Ovary (tissue), 3 donors: ENCODE measurements around the gene SHISA6.

Experiments
- EP300 ChIP-seq: sonication (generic); formaldehyde crosslinking; IDR thresholded peaks from one replicate; pipeline ENCODE4 v1.6.1; 2017; ENCODE audit warnings: antibody characterized with exemption
- TF ChIP-seq, protein P1 (sequence below), 3 donors: fragments of 450-650 bp in 2 of 3; fragments of 200-600 bp in 1 of 3; IDR thresholded peaks; one replicate each; pipeline versions ENCODE4 v1.5.1 to v1.8.0; 2016 to 2022; ENCODE audit warnings: antibody characterized with exemption in 3 of 3, mild to moderate bottlenecking in 1 of 3
- donor health status: DM: no; HTN: no; CAD: no.

- TF ChIP-seq, protein P1, sequence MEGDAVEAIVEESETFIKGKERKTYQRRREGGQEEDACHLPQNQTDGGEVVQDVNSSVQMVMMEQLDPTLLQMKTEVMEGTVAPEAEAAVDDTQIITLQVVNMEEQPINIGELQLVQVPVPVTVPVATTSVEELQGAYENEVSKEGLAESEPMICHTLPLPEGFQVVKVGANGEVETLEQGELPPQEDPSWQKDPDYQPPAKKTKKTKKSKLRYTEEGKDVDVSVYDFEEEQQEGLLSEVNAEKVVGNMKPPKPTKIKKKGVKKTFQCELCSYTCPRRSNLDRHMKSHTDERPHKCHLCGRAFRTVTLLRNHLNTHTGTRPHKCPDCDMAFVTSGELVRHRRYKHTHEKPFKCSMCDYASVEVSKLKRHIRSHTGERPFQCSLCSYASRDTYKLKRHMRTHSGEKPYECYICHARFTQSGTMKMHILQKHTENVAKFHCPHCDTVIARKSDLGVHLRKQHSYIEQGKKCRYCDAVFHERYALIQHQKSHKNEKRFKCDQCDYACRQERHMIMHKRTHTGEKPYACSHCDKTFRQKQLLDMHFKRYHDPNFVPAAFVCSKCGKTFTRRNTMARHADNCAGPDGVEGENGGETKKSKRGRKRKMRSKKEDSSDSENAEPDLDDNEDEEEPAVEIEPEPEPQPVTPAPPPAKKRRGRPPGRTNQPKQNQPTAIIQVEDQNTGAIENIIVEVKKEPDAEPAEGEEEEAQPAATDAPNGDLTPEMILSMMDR (IDR thresholded peaks at IDR 0.05): no peak
- TF ChIP-seq EP300: no peak
Observed at GRCh38 chr17:11331547-11332513, 90.8 kb downstream of the SHISA6 start.
